Fibroblast of lung (primary cell): ENCODE measurements around the gene SFMBT2. TPM values are rescaled to one million over a fixed set of nuclear protein-coding genes. Genes with fewer than 3 reads are reported as not detected.

Experiments used
- DNase-seq, 2 donors: peaks; one replicate each; pipeline versions ENCODE4 v3.0.0 to v3.0.0-alpha.2; 2010; ENCODE audit warnings: low read depth in 2 of 2
- H2AFZ ChIP-seq: 2 replicates; pipeline ENCODE4 v1.5.1; 2012; ENCODE audit warnings: low read length, control low read depth, inconsistent platforms
- H3K27ac ChIP-seq: 2 replicates; pipeline ENCODE4 v1.5.1; 2011; ENCODE audit warnings: low read length, control low read depth; ENCODE audit not compliant: insufficient read depth
- H3K27me3 ChIP-seq: 2 replicates; pipeline ENCODE4 v1.5.1; 2011; ENCODE audit warnings: mild to moderate bottlenecking, low read length; ENCODE audit not compliant: control insufficient read depth, insufficient read depth
- H3K36me3 ChIP-seq: 2 replicates; pipeline ENCODE4 v1.5.1; 2011; ENCODE audit warnings: low read length; ENCODE audit not compliant: control insufficient read depth, insufficient read depth
- H3K4me1 ChIP-seq: 2 replicates; pipeline ENCODE4 v1.5.1; 2011; ENCODE audit warnings: low read length; ENCODE audit not compliant: control insufficient read depth, insufficient read depth; ENCODE audit errors: extremely low read depth
- H3K4me2 ChIP-seq: 2 replicates; pipeline ENCODE4 v1.5.1; 2011; ENCODE audit warnings: low read length, control low read depth; ENCODE audit not compliant: insufficient read depth; ENCODE audit errors: extremely low read depth
- H3K4me3 ChIP-seq, 4 experiments: fragments of 200-600 bp in 1 of 4; sonication (generic) in 1 of 4; replicated peaks in 1 of 4; 2 replicates each; pipeline ENCODE4 v1.5.1; 2011 to 2016; ENCODE audit warnings: low read length in 4 of 4, low read depth in 3 of 4, mild to moderate bottlenecking in 3 of 4, control low read depth in 2 of 4, inconsistent platforms in 1 of 4, mixed read lengths in 1 of 4; ENCODE audit not compliant: insufficient read depth in 1 of 4; ENCODE audit errors: control extremely low read depth in 1 of 4
- H3K79me2 ChIP-seq: 2 replicates; pipeline ENCODE4 v1.5.1; 2012; ENCODE audit warnings: mild to moderate bottlenecking, low read length, inconsistent platforms; ENCODE audit not compliant: control insufficient read depth, insufficient read depth
- H3K9ac ChIP-seq: 2 replicates; pipeline ENCODE4 v1.5.1; 2011; ENCODE audit warnings: mild to moderate bottlenecking, low read length, control low read depth; ENCODE audit not compliant: insufficient read depth
- H3K9me3 ChIP-seq: 2 replicates; pipeline ENCODE4 v1.5.1; 2012; ENCODE audit warnings: low read depth, low read length; ENCODE audit not compliant: control insufficient read depth, insufficient read depth
- H4K20me1 ChIP-seq: 2 replicates; pipeline ENCODE4 v1.5.1; 2011; ENCODE audit warnings: low read length; ENCODE audit not compliant: control insufficient read depth, insufficient read depth; ENCODE audit errors: extremely low read depth
- EZH2 ChIP-seq: IDR thresholded peaks from 2 replicates; pipeline ENCODE4 v1.5.1; 2012; ENCODE audit warnings: low read length, control low read depth, mild to moderate bottlenecking; ENCODE audit errors: missing control alignments
- polyA plus RNA-seq, 2 donors: library from polyadenylated mRNA; depleted of rRNA in 1 of 2; stranded (reverse) in 1 of 2; unstranded in 1 of 2; fragments of >200 nt; gene quantifications; 2 replicates each; pipeline ENCODE4 v1.2.1, GENCODE V29; 2011 to 2012; ENCODE audit warnings: missing spikeins in 1 of 2
- total RNA-seq: library from RNA; depleted of rRNA; stranded (reverse); fragments of >200 nt; gene quantifications from 2 replicates; pipeline ENCODE4 v1.2.1, GENCODE V29; 2014
- TF ChIP-seq, protein P1 (sequence below), 2 donors: IDR thresholded peaks in 1 of 2; conservative IDR thresholded peaks in 1 of 2; 1 replicate in 1 of 2; 2 replicates in 1 of 2; pipeline ENCODE4 v1.5.1; 2011 to 2012; ENCODE audit warnings: low read length in 2 of 2, control low read depth in 1 of 2, inconsistent platforms in 1 of 2, low read depth in 1 of 2, mild to moderate bottlenecking in 1 of 2

SFMBT2 gene
- total and polyA plus RNA-seq, 2 donors (not counting 1 experiment from before 2014, with no cell fraction given): 0.52 to 2.5 TPM

DNA sequence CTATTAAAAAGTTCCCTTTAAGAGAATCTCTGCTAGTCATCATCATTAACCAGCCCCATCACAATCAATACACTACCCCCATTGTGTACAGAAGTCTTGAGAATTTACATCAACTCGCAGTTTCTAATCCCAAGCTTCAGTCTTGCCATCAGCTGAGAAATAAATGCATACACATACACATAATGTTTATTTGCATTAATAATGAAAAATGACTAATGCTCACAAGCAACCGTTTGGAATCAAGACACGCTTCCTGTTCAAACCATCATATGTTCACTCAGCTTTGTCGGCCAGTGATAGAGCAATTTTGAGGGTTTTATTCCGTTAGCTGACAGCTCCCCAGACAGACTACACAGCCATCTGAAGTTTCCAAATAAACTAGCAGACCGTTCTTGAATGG is 287.1 kb downstream of the SFMBT2 start:
- Histone ChIP-seq H3K9me3 (no peaks in the 10 kb centered on the region), H3K36me3 (no peaks in the 10 kb centered on the region), H3K4me1 (no peaks in the 10 kb centered on the region), H2AFZ (no peak overlapping the region), H3K27ac (no peak overlapping the region), H3K4me3 (no peak overlapping the region), H3K4me2 (no peak overlapping the region), H4K20me1 (no peaks in the 10 kb centered on the region), H3K9ac (no peak overlapping the region), H3K79me2 (no peaks in the 10 kb centered on the region), H3K27me3 (no peaks in the 10 kb centered on the region)
- no peak for DNase-seq
- TF ChIP-seq, protein P1, sequence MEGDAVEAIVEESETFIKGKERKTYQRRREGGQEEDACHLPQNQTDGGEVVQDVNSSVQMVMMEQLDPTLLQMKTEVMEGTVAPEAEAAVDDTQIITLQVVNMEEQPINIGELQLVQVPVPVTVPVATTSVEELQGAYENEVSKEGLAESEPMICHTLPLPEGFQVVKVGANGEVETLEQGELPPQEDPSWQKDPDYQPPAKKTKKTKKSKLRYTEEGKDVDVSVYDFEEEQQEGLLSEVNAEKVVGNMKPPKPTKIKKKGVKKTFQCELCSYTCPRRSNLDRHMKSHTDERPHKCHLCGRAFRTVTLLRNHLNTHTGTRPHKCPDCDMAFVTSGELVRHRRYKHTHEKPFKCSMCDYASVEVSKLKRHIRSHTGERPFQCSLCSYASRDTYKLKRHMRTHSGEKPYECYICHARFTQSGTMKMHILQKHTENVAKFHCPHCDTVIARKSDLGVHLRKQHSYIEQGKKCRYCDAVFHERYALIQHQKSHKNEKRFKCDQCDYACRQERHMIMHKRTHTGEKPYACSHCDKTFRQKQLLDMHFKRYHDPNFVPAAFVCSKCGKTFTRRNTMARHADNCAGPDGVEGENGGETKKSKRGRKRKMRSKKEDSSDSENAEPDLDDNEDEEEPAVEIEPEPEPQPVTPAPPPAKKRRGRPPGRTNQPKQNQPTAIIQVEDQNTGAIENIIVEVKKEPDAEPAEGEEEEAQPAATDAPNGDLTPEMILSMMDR (conservative IDR thresholded peaks at IDR 0.05 in 1 of 2, IDR thresholded peaks at IDR 0.05 in 1 of 2; ENCODE audit: low read depth in 1 of 2, low read length in 2 of 2): no peak
- no peak for TF ChIP-seq EZH2

DNA sequence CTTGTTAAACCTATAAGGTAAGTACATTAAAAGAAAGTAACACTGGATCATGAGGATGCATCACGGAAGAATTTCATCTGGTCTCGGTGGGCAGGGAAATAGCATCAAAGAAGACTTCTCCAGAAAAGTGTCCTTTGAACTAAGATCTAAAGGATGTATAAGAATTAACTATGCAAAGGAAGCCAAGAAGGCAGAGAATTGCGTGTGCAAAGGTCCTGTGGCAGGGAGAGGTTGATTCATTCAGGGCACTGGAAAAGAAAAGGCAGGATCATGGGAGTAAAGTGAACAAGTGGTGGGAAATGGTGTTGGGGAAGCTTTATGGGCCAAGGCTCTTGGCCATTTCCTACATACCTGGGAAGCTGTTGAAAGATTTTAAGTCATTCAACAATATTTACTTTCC is 288.3 kb downstream of the SFMBT2 start:
- Histone ChIP-seq H3K36me3 (no peaks in the 10 kb centered on the region), H3K79me2 (no peaks in the 10 kb centered on the region), H3K9ac (no peak overlapping the region), H3K27ac (no peak overlapping the region), H3K4me1 (no peaks in the 10 kb centered on the region), H3K4me3 (no peak overlapping the region), H2AFZ (no peak overlapping the region), H3K27me3 (no peaks in the 10 kb centered on the region), H4K20me1 (no peaks in the 10 kb centered on the region), H3K4me2 (no peak overlapping the region), H3K9me3 (no peaks in the 10 kb centered on the region)
- TF ChIP-seq, protein P1 (conservative IDR thresholded peaks at IDR 0.05 in 1 of 2, IDR thresholded peaks at IDR 0.05 in 1 of 2; ENCODE audit: low read depth in 1 of 2, low read length in 2 of 2): no peak
- TF ChIP-seq EZH2: no peak
- no peak for DNase-seq

DNA sequence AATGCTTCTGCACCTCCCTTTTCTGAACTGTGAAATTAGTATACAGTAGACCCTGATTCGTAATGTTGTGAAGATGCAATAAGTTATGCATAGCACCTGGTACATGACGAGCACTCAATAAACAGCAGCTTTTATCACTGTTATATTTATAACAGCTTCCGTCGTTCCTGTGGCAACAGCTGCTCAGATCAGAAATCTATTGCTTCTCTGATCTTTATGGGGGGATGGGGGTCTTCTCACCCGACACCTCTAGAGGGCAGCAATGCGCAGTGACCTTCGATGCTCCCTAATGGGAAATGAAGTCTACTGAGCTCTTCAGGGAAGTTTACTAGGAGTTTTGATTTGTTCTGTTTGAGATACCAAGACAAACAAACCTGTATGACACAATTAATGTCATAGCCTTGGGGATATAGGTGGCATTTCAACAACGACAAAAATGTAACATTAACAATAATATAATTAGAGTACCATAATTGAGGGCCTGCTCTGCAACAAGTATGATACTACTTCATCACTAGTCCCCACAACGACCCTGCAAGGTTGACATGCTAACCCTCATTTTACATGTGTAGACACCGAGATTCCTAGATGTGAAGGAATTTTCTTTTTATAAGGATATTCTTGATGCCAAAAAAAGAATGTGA is 289.6 kb downstream of the SFMBT2 start:
- H3K79me2 ChIP-seq: no peaks in the 10 kb centered on the region
- DNase-seq: peak; percentile 15 to 51
- H3K27me3 ChIP-seq: no peaks in the 10 kb centered on the region
- no peak overlapping the region for H3K27ac ChIP-seq
- TF ChIP-seq, protein P1 (conservative IDR thresholded peaks at IDR 0.05 in 1 of 2, IDR thresholded peaks at IDR 0.05 in 1 of 2; ENCODE audit: low read depth in 1 of 2, low read length in 2 of 2): peak; percentile 33 to 75
- no peak for TF ChIP-seq EZH2
- H2AFZ ChIP-seq: no peak overlapping the region
- H4K20me1 ChIP-seq: no peaks in the 10 kb centered on the region
- no peak overlapping the region for H3K4me2 ChIP-seq
- no peak overlapping the region for H3K4me3 ChIP-seq
- H3K9ac ChIP-seq: no peak overlapping the region
- no peaks in the 10 kb centered on the region for H3K4me1 ChIP-seq
- no peaks in the 10 kb centered on the region for H3K9me3 ChIP-seq
- H3K36me3 ChIP-seq: no peaks in the 10 kb centered on the region
